Hematopoietic multipotent progenitor cell treated with erythropoietin and hydrocortisone succinate and interleukin-3 and kit ligand, for 4 days (in vitro differentiated cells): ENCODE data around the gene ZNF786.
"Not testable (repeated sequence)": the region's sequence is repeated elsewhere in the genome, so short reads cannot be mapped to it uniquely, and the experiment has no call there.

ENCODE experiments used
- DNase-seq: peaks from one replicate; pipeline ENCODE4 v3.0.0-alpha.2; 2015

The ZNF786 gene

DNA sequence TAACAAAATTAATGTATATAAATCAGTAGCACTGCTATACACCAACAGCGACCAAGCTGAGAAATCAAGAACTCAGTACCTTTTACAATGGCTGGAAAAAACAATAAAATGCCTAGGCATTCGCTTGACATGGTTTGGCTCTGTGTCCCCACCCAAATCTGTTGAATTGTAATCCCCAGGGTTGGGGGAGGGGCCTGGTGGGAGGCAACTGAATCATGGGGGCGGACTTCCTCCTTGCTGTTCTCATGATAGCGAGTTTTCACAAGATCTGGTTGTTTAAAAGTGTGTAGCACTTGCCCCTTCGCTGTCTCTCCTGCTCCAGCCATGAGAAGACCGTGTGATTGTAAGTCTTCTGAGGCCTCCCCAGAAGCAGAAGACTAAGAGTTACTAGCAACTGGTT, 8.6 kb downstream of the ZNF786 start:
- DNase-seq, result peak; percentile 44

DNA sequence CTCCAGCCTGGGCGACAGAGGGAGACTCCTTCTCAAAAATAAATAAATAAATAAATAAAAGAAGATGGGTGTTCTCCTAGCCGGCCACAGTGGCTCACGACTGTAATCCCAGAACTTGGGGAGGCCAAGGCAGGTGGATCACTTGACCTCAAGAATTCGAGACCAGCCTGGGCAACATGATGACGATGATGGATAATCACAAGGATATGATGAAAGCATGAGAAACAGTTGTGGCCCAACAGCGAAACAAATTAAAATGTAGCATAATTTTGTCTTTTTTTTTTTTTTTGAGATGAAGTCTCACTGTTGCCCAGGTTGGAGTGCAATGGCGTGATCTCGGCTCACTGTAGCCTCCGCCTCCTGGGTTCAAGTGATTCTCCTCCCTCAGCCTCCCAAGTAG, 12.9 kb downstream of the ZNF786 start:
- no peak for DNase-seq

GRCh38 chr7:149075286-149075685, 15.2 kb downstream of the ZNF786 start:
- DNase-seq, result no peak

DNA sequence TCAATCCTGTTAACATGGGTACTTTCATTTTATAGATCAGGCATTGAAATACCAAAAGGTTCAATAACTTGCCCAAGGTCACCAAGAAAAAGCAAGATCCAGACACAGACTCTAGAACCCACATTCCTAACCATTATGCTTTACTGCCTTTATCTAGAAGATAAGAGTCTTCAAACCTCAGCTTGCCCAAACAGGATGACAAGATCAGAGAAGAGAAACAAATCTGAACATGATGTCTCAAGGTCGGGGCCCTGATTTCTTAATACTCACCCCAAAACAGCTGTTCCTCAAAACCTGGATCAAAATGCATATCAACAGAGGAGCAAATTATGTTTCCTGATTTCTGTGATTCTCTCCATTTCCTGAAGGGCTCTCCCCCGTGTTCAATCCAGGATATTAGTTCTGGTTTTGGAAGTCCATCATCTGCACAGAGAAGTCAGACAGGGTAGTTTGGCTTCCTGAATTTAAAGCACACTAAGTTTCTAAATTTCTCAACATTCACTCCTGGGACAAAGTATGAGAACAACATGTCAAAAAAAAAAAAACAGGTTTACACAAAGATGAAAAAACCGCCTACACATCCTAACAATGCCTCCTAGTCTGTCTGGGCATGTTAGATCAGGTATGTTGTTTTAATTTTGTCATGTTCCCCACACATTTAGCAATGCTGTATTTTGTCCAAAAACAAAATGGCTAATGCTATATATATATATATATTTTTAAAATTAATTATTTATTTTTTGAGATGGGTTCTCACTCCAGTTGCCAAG, 16.2 kb downstream of the ZNF786 start:
- DNase-seq, result no peak

GRCh38 chr7:149072438-149072775, 18.1 kb downstream of the ZNF786 start:
- no peak for DNase-seq

DNA sequence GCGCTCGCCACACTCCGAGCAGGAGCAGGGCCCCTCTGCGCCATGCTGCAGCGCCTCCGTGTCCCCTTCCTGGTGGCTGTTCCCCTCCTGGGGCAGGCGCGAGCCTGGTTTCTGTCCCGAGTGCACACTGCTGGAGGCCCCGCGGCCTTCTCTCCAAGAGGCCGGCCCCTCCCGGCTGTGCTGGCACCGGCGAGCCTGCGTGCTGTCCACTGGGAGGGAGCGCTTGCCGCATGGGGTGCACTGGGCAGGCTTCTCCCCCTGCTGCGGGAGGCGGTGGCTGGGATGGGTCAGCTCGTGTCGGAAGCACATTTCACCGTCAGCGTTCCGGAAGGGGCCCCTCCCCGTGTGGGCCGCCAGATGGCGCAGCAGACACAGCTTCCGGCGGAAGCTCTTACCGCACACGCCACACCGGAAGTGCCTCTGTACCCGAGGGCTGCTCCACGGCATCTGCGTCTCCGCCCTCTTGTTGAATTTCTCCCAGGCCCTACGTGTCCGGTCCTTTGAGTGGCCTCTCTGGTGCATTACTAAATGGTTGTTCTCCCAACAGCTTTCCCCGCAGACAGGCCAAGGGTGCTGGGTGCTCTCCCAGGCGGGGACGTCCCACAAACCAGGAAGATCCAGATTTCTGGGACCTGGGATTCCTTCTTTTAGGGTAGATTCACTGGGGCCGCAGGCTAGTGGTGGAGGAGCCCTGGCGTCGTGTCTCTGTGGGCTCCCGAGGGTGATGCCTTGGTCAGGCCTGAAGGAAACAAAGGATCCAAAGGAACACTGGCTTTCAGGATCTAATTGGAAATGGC, 18.7 kb downstream of the ZNF786 start:
- DNase-seq, result peak; percentile 71

DNA sequence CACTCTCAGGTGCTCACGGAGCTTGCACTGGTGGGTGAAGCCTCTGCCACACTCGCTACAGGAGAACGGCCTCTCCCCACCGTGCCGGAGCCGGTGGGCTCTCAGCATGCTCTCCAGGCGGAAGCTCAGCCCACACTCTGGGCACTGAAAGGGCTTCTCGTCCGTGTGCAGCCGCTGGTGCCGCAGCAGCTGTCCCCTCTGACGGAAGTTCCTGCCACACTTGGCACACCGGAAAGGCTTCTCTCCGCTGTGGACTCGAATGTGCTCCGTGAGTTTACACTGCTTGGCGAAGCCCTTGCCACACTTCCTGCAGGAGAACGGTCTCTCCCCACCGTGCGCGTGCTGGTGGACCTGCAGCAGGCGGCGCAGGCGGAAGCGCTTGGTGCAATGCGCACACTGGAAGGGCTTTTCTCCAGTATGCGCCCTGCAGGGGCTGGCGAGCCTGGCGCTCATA, 19.3 kb downstream of the ZNF786 start:
- DNase-seq, result no peak

DNA sequence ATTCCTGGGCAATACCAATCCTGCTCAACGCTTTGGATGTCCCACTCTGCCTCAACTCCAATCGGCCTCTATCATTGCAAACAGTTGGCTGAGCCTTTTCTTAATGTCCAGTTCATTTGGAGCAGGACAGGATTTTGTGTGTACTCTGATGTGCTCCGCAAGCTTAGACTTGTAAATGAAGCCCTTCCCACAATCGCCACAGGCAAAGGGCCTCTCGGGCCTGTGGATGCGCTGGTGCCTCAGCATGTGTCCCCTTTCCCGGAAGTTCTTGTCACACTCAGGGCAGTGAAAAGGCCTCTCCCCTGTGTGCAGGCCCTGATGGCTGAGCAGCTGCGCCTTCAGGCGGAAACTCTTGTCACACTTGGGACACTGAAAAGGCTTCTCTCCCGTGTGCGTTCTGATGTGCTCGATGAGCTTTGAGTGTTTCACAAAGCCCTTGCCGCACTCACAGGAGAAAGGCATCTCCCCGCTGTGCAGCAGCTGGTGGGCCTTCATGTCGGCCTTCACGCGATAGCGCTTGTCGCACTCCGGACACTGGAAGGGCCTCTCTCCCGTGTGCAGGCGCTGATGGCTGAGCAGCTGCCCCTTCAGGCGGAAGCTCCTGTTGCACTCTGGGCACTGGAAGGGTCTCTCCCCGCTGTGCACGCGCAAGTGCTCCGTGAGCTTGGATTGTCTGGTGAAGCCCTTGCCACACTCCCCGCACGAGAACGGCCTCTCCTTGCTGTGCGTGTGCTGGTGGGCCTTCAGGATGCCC, 20.0 kb downstream of the ZNF786 start:
- DNase-seq, result no peak

DNA sequence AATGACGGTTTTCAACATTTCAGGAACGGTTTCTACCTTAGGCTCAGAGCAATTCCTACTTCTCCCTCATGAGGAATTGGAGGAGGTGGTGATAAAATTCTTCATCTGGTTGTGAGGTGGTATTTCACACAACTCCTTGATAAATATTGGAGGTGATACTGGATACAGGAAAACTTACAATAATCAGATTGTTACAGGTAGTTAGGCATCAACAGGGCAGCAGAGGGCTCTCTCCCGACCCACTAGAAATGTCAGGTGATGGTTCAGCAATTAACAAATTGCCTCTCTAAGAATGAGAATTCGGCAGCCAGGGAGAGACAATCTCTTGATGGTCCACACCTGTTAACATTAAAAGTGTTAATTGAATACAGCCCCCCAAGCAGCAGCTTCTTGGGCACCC, 22.6 kb downstream of the ZNF786 start:
- no peak for DNase-seq

- DNase-seq, result no peak
These were observed 27.0 kb downstream of the ZNF786 start for GRCh38 chr7:149063476-149063875.

DNA sequence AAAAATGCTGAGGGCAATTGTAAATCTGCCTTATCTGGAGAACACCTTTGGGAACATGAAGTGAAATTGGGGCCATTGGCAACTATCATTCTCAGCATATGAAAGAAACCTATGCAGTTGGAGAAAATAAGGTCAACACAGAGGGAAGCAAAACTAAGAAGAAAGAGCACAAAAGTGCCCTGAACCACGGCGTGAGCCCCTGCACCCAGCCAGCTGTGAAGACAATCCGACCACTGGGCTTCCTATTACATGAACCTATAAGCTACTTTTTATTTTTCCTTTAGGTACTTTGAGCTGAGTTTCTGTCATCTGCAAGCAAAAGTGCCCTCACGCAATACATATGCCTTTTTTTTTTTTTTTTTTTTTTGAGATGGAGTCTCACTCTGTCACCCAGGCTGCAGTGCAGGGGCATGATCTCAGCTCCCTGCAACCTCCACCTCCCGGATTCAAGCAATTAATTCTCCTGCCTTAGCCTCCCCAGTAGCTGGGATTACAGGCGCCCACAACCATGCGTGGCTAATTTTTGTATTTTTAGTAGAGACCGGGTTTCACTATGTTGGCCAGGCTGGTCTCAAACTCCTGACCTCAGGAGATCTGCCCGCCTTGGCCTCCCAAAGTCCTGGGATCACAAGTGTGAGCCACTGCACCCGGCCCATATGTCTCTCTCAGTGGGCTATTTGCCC, 28.2 kb downstream of the ZNF786 start:
- not testable (repeated sequence) for DNase-seq

DNA sequence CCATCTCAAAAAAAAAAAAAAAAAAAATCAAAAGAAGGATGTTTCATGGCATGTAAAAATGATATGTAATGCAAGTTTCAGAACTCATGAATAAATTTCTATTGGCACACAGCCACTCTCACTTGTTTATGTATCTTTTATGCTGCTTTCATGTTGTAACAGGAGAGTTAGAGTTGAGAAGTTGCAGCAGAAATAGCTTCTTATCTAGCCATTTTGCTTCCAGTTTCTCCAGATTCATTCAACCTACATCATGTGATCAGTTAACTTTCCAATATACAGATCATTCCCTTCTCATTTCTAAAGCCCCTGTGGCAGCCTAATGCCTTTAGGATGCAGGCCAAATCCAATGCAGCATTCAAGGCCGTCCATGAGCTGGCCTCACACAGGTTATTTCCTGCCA, 30.4 kb downstream of the ZNF786 start:
- DNase-seq, result no peak

DNA sequence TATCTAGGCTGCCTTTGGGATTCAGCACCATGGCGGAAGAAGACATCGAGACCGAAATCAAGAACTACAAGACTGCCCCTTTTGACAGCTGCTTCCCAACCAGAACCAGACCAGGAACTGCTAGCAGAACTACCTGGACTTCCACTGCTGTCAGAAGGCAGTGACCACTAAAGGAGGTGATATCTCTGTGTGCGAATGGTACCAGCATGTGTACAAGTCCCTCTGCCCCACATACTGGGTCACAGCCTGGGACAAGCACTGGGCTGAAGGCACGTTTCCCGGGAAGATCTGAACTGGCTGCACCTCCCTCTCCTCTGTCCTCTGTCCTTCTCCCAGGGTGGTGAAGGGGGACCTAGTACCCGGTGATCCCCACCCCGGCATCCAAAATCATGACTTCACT, 36.6 kb downstream of the ZNF786 start:
- no peak for DNase-seq

- no peak for DNase-seq
These were observed 37.1 kb downstream of the ZNF786 start for GRCh38 chr7:149053384-149053783.

- DNase-seq, result no peak
These were observed 39.6 kb downstream of the ZNF786 start for GRCh38 chr7:149050941-149051340.

GRCh38 chr7:149048805-149049204, 41.7 kb downstream of the ZNF786 start:
- no peak for DNase-seq

GRCh38 chr7:149046416-149046815, 44.1 kb downstream of the ZNF786 start:
- DNase-seq, result no peak

- DNase-seq, result no peak
These were observed 46.6 kb downstream of the ZNF786 start for GRCh38 chr7:149043936-149044335.

- no peak for DNase-seq
These were observed 49.2 kb downstream of the ZNF786 start for GRCh38 chr7:149041350-149041749.

DNA sequence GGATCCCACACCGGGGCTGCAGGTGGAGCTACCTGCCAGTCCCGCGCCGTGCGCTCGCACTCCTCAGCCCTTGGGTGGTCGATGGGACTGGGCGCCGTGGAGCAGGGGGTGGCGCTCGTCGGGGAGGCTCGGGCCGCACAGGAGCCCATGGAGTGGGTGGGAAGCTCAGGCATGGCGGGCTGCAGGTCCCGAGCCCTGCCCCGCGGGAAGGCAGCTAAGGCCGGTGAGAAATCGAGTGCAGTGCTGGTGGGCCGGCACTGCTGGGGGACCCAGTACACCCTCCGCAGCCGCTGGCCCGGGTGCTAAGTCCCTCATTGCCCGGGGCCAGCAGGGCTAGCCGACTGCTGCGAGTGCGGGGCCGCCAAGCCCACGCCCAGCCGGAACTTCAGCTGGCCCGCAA, 51.9 kb downstream of the ZNF786 start:
- not testable (repeated sequence) for DNase-seq

- no peak for DNase-seq
These were observed 53.8 kb downstream of the ZNF786 start for GRCh38 chr7:149036676-149037075.

DNA sequence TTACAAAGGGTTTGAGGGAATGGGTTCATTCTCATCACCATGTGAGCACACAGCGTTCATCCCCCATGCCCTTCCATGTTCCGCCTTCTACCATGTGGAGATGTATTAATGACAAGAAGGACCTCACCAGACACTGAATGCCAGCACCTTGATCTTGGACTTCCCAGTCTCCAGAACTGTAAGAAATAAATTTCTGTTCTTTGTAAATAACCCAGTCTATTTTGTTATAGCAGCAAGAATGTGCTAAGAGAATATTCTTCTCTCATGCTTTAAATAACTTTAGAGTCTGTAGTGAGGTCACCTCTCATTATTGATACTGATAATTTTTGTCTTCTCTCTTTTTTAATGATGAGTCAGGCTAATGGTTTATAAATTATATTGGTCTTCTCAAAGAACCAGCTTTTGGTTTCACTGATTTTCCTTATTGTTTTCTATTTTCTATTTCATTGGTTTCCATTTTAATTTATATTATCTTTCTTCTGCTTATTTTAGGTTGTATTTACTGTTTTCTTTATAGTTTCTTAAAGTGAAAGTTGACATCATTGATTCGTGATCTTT, 59.1 kb downstream of the ZNF786 start:
- no peak for DNase-seq

DNA sequence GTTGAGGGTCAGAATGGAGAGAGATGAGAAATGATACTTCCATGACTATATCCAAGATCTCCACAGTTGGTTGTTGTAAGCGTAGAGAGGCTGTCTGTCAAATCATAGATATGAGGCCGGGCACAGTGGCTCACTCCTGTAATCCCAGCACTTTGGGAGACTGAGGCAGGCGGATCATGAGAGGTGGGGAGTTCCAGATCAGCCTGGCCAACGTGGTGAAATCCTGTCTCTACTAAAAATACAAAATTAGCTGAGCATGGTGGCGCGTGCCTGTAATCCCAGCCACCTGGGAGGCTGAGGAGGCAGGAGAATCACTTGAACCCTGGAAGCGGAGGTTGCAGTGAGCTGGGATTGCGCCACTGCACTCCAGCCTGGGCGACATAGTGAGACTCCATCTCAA, 60.1 kb downstream of the ZNF786 start:
- not testable (repeated sequence) for DNase-seq
